ENCODE measurements around the gene SHANK3.

Gene SHANK3

DNA sequence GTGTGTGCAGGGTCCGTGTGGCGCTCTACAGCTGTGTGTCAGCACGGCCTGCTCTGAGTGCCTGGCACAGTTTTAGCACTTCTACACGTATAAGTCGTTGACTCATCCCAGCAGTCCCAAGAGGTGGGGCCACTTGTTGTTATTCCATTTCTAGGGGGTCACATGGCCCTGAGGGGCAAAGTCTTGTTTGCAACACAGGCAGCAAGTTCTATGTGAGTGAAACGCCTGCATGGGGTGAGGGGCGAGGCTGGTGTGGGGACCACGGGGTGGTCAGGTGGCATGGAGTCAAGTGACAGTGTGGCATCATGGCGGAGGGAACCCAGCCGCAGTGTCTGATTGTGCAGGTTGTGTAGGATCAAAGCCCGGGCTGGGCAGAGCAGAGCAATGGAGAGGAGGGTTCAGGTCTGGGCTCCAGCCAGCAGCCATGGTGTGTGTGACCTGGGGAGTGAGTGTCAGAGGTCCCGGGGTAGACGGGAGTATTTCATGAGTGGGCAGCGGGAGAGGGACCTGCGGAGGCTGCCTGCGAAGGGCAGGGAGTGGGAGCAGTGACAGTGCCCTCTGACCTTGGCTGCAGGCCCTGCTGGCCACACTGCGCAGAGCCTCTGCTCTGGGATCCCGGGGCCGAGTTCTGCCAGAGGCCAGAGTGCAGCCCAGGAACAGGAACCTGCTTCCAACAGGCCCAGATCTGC, 27.9 kb downstream of the SHANK3 start:
- DNase-seq = no peak

DNA sequence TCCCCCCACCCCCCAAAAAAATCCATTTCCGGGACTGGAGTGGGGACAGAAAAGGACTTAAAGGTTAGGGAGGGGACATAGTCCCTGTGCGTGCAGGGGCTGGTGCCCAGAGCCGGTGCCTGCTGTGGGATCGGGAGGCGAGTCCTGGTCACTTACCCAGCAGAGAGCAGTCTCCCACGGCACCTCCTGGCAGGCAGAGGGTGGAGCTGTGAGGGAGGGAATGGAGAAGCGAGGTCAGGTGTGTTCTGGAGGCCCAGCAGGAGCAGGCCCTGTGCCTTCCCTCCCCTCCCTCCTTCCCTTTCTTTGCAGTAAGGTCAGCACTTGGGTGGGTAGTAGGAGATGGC, 28.4 kb downstream of the SHANK3 start:
- DNase-seq = no peak

DNA sequence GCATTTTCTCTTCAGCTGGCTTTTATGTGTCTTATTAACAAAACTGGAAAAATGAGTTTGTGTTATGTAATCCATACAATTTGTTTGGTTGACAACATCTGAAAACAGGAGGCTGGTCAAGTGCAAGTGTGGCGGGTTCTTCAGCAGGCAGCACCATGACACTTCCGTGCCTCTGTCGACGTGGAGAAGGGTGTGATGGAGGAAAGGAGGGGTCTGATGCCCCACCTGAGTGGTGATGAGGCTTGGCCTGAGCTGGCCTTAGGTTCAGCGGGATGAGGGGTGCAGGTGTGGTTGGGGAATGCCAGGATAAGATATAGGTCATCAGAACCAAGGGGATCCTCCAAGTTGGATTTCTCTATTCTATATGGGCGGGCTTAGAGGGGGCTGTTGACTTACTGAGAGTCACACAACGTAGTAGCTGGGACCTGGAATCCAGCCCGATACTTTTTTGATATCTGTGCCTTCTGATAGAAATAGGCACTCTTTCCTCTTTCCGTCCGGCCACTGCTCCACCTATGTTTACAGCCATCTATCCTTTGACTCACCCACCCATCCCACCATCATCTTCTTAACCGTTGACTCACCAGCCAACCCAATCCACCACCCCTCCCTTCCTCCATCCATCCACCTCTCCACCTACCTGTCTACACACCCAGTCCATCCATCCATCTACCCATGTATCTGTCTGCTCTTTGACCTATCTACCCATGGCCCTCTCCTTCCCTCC, 29.0 kb downstream of the SHANK3 start:
- DNase-seq = no peak

DNA sequence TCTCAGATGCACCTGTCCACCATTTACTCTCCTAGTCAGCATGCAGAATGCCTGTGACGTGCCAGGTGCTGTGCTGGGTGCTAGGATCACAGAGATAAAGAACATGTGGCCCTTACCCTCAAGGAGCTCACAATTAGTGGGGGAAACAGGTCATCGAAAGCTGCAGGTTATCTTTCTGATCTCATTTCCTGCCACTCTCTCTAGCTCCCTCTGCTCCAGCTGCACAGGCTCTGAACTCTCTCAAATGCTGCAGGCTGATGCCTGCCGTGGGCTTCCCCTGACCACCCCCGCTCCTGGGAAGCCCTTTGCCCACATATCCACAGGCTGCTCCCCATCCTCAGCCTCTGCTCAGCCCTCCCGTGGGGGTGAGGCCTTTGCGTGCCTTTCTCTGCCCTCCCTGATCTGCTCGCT, 29.6 kb downstream of the SHANK3 start:
- DNase-seq = no peak

DNA sequence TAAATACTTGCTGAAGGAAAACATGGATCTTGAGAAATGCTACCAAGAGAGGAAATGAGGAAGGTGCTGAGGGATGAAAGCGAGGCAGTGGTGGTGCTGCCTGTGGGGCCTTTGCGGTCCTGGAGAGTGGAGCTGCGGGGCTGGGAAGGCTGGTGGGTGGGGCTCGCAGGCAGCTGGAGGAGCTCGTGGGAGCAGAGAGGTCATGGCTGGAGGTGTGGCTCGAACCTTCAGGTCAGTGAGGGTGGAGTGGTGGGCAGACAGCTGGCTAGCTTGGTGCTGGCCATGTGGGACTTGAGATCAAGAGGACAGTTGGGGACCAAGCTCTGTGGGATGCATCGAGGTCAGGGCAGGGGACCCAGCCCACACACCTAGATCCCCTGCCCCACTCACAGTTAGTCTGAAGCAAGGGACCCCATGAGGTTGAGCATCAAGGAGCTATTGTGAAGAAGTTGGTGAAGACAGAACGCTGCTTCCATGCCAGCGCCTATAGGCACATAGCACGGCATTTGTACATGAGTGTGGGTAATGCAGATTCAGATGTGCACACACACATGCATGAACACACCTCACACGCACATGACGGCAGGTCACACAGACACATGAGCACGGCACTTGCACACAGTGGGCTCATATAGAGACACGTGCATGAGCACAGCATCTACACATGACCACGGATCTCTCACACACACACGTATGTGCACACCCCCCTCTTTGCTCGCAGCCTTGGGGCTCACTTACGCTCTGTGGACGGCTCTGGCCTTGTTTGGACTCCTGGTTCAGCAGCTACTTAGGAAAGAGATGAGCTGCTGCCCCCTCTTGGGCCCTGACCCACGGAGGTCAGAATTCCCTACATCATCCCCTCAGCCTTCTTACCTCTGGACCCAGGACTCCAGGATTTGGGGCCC, 30.4 kb downstream of the SHANK3 start:
- no peak for DNase-seq

DNA sequence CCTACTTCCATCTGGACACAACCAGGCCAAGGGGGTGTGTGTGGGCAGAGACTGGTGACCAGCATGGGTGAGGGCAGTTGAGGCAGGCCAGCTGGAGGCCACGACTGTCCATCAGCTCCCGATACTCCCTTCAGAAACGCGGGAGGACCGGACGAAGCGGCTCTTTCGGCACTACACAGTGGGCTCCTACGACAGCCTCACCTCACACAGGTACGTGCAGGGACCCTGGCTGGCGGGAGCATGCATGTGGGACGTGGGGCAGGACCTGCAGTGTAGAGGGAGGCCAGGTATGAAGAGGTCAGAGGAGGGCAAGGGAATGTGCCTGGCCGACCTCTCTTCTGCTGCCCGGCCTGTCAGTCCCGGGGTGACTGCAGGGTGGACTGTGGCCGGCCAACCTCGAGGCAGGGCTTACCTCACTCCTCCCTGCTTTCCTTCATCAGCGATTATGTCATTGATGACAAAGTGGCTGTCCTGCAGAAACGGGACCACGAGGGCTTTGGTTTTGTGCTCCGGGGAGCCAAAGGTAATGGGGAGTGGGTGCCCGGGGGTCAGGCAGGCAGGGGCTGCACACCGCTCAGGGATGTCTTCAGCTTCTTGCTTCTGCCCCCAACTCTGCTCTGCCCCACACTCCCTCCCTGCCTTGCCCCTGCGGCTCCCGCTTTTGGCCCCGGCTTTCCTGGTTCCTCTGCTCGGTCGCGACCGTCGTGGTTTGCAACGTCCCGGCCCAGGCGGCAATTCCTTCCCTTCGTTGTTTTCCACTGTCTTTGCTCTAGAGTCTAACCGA, 31.3 kb downstream of the SHANK3 start:
- no peak for DNase-seq

DNA sequence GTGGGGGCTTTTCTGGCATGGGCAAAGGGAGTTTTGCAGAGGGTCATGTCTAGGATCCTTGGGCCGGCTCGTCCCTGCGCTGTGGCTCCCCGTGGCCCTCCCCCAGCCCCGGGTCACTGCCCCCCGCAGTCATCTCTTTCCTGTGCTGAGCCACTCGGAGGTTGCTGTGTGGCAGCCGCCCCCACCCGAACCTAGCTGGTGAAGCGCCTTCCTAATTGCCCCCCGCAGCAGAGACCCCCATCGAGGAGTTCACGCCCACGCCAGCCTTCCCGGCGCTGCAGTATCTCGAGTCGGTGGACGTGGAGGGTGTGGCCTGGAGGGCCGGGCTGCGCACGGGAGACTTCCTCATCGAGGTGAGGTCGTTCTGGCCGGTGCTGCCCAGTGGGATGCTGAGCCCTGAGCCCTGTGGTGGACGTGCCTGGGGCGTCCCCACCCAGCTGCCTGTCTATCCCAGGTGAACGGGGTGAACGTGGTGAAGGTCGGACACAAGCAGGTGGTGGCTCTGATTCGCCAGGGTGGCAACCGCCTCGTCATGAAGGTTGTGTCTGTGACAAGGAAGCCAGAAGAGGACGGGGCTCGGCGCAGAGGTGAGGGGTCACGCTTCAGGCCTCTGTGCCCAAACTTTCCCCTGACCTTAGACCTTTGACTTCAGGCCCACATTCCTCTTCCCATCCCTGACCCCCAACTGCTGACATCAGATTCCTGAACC, 32.0 kb downstream of the SHANK3 start:
- DNase-seq = no peak

DNA sequence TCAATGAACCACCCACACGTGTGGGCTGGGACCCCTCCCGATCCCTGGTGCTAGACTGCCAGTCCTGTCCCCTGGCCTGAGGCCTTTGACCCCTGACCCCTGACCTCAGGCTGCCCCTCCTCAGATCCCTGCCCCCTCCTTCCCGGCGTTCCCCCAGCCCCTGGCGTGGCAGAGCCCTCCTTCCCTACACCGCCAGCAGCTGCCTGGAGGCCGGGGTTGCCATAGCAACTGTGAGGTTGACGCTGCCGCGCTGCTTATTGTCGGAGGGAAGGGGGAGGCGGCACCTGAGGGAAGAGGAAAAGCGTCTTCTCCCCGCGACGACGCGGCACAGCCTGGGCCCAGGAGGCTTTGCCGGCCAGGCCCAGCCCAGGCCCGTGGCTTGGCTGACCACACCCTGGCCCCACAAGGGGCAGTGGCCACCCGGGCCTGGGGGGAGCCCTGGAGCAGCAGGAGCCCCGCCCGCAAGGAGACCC, 32.6 kb downstream of the SHANK3 start:
- DNase-seq = peak; percentile 95

DNA sequence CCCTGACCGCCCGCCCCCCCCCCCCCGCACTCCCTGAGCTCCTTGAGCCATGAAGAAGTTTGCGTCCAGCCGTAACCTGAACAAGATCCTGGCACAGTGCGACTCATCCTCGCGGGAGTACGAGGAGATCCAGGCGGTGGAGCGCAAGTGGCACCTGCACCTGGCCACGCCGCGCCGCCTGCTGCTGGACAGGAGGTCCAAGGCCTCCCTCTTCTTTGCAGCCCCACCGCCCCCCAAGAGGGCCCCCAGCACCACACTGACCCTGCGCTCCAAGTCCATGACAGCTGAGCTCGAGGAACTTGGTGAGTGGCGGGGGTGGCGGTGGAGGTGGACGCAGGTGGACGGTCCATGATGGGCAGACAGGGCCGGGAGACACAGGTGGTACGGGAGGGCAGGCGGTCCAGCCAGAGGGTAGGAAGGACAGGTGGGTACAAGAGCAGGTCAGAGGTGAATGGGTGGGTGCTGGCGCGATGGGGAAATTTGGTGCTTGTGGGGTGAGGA, 33.3 kb downstream of the SHANK3 start:
- no peak for DNase-seq

DNA sequence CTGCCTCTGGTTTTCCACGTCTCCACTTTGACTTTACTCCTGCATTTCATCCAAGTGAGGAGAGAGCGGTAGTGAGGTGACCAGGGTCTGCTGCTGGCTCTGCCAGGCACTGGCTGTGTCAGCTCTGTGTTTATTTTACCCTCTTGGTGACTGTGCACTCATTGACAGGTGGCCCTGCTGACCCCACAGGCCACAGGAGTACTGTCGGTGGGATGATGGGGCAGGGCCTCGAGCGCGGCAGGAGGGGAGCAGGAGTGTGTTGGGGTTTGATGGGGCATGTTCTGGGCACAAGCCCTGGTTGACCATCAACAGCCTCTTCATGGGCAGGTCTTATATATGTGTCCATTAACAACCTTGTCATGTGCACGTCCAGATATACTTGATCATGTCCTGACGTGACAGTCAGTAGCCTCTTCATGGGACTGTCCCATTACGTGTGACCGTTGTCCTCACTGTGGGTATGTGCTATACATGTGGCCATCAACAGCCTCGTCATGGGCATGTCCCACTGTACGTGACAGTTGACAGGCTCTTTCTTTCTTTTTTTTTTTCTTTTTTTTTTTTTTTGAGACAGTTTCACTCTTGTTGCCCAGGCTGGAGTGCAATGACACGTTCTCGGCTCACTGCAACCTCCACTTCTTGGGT, 34.0 kb downstream of the SHANK3 start:
- DNase-seq = no peak

DNA sequence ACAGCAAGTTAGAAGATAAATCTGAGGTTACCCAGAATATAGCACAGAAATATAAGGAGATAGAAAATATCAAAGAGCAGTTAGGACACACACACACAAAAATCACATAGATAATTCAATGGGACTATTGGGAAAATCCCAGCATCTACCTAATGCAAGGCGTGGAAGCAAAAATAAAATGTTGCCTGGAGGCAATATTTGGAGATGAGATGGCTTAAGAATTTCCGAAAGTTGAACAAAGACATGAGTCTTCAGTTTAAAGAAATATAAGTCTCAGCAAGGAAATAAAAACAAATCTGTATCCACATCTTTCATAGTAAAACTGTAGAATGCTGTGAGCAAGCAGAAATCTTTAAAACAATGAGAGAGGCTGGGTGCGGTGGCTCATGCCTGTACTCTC, 35.9 kb downstream of the SHANK3 start:
- DNase-seq = no peak

DNA sequence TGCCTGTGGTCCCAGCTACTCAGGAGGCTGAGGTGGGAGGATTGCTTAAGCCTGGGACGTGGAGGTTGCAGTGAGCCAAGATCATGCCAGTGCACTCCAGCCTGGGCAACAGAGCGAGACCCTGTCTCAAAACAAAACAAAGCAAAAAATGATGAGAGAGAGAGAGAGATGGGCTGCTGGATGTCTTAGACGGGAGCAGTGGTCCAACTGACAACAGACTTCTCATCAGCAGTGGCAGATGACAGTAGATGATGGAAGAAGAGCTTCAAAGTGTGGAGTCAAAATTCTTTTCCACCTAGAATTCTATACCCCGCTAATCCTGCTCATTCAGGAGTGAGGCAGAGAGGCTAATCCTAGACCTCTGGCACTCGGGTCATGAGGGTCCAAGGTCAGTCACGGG, 36.4 kb downstream of the SHANK3 start:
- DNase-seq = no peak

DNA sequence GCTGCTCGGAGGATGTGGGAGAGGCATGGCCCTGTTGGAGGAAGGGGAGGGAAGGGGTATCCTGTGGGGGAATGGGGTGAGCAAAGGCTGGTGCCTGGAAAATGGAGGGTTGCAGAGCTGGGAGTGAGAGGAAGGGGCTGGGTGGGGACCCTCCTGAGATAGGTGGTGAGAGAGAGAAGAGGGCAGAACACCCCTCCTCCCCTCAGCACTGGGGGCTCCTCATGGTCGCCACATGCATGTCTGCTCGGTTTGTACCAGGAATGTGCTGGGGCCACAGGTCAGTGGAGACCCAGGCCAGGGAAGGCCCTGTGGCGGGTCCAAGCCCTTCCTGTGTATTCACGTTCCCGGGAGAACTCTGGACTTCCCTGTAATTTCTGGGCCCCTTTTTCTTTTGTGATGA, 37.6 kb downstream of the SHANK3 start:
- no peak for DNase-seq

DNA sequence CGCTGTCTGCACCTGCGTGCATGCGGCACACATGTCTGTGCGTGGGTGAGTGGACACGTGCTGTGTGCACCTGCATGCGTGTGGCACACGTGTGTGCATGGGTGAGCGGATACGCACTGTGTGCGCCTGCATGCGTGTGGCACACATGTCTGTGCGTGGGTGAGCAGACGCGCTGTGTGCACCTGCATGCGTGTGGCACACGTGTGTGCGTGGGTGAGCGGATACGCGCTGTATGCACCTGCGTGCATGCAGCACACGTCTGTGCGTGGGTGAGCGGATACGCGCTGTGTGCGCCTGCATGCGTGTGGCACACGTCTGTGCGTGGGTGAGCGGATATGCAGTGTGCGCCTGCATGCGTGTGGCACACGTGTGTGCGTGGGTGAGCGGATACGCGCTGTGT, 38.3 kb downstream of the SHANK3 start:
- no peak for DNase-seq

DNA sequence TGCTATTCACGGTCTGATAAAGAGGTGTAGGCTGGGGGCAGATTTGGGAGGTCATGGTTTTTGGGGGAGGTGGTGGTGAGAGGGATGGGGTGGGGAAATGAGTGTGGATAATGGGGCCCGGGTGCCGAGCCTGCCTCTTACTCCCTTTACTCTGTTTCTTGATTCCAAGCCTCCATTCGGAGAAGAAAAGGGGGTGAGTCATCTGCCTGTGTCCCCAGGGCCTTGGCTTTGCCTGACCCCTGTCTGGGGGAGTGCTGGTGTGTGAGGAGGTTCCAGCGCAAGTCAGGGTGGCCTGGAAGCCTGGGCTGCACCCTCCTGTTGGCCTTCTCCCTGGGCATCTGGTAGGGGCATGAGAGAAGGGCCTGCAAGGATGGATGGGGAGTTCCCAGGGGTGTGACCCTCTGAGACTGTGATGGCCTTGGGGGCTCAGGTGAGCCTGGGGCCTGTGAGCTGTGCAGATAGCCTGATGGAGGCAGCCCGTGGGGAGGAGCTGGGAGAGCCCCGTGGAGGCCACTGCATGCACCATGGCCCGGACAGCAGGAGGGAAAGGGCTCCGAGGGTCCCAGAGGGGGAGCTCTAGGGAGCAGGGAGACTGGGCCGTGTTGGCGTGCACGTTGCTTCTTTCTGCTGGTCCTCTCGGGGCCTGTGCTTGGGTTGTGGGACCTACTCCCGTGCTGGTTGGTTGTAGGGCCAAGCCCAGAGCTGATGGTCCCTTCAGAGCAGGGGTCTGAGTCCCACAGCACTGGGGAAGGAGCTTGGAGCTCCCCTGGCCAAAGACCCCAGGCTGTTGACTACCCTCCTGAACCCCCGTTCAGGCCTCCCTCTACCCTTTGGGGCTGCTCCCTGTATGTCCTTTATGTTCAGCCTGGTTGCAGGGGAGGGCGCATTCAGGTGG, 39.1 kb downstream of the SHANK3 start:
- DNase-seq = no peak

DNA sequence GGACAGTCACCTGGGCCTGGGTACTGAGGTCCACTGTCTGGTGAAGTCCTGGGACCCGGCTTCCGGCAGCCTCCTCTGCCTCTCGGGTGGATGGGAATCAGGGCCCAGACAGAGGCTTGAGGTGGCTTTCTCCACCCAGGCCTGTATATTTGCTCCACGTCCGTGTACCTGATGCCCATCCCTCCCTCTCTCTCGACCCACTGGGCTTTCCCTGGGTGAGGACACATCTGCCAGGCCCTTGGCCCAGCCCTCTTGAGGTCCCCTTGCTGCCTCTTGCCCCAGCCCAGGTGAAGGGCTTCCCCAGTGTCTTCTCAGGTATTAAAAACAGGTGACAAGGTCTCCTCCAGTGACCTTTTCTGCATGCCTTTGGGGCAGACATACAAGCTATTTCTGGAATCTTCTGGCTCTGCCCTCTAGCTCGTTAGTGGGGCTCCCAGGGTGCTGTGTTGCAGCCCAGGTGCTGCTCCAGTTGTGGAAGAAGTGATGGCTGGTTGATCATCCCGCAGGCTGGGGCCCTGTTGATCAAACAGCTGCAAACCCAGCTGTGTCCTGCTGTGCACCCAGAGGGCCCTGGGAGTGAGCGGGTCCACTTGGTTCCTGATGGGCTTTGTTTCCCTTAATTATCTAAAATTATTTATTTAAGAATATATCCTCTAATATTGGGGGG, 39.9 kb downstream of the SHANK3 start:
- no peak for DNase-seq

DNA sequence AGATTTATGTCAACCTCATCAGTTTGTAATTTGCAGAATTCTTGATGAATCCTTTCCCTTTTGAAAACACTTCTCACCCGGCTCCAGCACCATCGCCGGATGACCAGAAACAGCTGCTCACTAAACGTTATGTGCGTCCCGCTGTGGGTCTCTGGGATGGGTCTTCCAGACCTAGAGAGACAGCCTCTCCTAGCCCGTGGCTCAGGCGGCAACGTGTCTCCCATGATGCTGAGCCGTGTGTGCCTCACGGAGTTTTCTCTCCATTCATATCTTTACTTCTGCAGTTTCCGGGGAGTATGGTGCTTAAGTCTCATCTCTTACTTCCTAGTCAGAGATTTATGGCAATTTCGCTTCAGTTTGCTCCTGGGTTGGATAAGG, 40.4 kb downstream of the SHANK3 start:
- DNase-seq = no peak

DNA sequence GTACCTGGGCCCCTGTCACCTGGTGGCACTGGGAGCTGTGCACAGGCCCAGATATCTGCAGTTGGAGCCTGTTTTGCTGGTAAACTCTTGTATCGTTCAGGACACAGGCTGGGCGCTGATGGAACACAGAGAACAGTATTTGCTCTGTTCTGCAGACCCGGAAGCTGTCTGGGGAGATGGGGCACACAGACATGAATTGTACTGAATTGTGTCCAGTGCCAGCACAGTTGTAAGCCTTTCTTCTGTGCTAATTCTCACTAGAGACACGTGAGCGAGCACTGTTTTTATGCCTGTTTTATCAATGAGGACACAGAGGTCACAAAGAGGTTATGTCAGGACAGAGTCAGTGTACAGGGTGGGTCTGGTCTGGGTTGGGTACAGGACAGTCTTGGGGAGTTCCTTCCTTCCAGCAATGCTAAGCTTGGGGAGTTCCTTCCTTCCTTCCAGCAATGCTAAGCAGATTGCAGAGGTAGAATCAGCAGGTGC, 41.0 kb downstream of the SHANK3 start:
- no peak for DNase-seq

DNA sequence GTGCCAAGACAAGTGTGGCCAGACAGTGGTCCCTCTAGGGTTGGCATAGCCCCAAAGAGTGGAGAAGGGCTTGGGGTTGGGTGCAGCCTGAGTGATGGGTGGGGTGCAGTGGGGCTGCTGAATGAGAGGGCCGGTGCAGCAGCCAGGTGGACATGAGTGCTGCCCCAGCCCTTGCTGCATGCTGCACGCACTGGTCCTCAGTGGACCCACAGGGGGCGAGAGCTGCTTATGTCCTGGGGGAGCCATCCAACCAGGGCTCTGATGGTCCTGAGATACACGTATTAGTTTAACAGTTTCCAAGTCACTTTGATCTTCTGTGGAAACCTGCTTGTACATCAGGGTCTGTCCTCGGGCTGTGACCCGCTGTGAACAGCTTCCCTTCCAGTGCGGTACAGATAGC, 41.5 kb downstream of the SHANK3 start:
- DNase-seq = no peak
